Fibroblast of pulmonary artery (primary cell): ENCODE measurements around the gene LRP1B.

Experiments
- DNase-seq: peaks from one replicate; pipeline ENCODE4 v3.0.0-alpha.2; 2010; ENCODE audit warnings: low read depth
- H3K4me3 ChIP-seq: replicated peaks from 2 replicates; pipeline ENCODE4 v1.5.1; 2011; ENCODE audit warnings: low read depth, mild to moderate bottlenecking, control low read depth, low read length, moderate library complexity
- TF ChIP-seq, protein P1 (sequence below): IDR thresholded peaks from 2 replicates; pipeline ENCODE4 v1.5.1; 2011; ENCODE audit warnings: mild to moderate bottlenecking, control low read depth, low read length, inconsistent platforms; ENCODE audit errors: missing control alignments

The LRP1B gene

DNA sequence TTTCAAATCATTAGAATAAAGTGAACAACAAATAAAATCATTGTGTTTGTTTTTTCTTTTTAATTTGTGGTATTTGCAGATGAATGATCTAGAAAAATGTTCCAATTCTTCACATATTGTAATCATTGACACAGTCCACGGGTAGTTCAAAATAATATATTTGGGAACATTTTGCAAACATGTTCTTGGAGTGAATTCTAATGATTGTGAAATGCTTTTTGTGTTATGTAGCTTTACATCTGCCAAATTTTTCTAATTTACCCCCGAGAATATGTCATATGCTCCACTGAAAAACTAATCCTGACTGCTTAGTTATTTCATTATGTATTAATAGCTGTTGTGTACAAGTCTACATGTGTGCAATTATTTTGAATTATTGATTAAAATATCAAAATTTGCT, 1882.2 kb downstream of the LRP1B start:
- H3K4me3 ChIP-seq, result no peak overlapping the region
- TF ChIP-seq, protein P1, sequence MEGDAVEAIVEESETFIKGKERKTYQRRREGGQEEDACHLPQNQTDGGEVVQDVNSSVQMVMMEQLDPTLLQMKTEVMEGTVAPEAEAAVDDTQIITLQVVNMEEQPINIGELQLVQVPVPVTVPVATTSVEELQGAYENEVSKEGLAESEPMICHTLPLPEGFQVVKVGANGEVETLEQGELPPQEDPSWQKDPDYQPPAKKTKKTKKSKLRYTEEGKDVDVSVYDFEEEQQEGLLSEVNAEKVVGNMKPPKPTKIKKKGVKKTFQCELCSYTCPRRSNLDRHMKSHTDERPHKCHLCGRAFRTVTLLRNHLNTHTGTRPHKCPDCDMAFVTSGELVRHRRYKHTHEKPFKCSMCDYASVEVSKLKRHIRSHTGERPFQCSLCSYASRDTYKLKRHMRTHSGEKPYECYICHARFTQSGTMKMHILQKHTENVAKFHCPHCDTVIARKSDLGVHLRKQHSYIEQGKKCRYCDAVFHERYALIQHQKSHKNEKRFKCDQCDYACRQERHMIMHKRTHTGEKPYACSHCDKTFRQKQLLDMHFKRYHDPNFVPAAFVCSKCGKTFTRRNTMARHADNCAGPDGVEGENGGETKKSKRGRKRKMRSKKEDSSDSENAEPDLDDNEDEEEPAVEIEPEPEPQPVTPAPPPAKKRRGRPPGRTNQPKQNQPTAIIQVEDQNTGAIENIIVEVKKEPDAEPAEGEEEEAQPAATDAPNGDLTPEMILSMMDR, result no peak
- DNase-seq, result peak; percentile 56

DNA sequence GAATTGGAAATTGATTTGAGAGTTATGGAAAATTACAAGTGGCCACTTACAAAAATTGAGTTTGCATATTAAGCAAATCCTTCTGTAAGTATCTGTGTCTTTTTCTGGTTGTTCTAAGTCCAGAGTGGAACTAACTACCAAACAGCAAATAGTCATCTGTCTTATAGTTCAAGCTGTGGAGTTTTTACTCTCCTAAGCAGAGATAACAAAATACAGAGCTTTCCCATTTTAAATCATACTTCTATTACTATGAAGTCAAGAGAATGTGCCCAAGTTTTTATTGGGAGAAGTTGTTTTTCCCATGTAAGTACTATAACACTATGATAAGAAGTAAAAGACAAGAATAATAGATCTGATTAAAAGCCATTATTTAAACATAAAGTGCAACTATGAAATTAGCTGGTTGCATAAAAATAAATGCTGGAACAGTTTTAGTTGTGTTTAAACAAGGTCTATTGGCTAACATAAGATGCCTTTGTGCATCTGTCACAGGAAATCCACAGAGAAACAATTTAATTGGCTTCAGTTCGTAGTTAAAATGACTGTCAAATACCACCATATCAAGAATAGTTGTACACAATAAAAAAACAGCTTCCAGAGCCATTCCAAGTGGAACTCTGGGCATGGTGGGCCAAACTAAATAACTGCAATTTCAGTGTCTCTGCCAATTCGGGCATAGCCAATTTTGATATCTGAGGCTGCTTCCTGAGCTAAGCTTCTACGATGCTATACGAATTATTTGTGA, 1883.2 kb downstream of the LRP1B start:
- TF ChIP-seq, protein P1, result no peak
- peak; percentile 78 for DNase-seq
- H3K4me3 ChIP-seq, result no peak overlapping the region

DNA sequence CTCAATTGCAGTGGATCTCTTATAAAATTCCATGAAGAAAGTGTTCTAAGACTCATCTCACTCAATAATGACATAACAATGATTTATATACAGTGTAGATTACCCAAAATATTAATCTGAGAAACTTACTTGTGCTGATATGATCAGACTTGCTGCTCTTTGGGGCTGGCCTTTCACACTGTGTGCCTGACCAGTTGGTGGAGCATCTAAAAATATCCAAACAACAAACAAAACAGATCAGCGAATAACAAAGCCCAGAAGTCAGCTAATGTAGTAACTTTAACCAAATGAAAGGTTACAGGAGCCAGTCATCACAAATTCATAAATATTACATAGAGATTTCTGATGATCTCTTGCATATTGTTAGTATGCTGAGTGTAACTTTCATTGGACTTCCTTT, 1883.9 kb downstream of the LRP1B start:
- no peak overlapping the region for H3K4me3 ChIP-seq
- TF ChIP-seq, protein P1, result no peak
- no peak for DNase-seq

DNA sequence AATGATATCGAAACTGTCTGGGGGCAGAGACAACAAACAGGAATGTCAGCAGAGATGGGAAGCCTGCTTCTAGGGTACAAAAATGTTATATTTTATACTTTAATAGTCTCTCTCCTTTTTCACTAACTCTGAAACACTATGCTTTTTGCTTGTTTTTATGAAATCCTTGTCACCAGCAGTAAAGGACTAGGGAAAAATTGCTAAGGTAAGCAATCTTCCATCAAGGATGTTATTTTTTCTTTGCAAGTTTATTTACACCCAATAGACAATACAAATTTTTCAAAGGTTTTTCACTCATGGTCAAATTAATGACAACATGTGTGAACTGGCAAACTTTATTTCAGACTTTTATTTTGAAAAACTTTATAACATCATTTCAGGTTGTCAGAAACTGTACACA, 1884.8 kb downstream of the LRP1B start:
- TF ChIP-seq, protein P1, result no peak
- DNase-seq, result no peak
- H3K4me3 ChIP-seq, result no peak overlapping the region

DNA sequence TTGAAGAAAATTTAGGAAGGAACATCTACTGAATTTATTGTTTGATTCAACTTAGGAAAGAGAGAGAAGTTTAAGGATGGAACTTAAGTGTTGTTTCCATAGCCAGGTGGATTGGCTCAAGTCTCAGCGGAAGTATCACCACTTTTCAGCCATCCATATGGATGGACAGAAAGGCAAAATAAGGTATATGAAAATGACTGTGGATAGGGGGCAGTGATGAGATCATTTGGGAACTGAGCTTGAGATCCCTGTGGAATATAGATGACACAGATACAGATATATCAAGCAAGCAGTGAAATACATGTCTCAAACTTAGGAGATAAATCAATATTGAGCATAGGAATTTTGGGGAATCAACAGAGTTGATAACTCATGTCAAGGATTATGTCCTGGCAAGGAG, 1887.9 kb downstream of the LRP1B start:
- no peak for DNase-seq
- no peak overlapping the region for H3K4me3 ChIP-seq
- TF ChIP-seq, protein P1, result no peak

DNA sequence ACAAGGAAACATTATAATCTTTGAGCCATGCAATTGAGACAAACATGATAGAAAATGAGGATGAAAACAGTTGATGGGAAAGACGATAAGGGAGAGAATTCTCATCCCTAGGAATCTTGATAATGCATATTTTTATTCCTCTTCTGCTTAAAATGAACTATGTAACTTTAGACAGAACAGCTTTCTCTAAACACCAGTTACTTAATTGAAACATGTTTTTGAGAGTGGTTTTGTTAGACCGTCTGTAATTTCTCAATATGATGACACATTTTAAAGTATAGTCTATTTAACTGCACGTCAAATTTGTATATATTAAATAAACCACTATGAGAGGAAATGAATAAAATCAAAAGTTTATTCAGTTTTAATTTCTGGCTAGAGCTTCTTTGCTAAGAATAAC, 1896.7 kb downstream of the LRP1B start:
- no peak for DNase-seq
- TF ChIP-seq, protein P1, result no peak
- H3K4me3 ChIP-seq, result no peak overlapping the region

DNA sequence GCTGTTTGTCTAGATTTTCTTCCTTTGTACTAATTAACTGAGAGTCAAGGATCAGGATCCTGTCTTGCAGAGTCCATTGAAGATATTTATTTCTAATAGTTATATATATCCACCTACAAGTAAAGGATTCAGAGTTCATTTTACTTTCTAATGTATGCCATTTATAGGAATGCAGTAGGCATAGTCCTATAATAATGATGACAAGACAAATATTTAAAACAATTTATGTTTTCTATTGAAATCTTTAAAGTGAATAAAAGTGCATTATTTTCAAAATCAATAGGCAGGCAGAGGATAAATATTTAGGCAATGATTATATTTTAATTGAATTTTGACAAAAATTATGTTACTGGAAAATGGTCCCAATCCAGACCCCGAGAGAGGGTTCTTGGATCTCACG, 1919.9 kb downstream of the LRP1B start:
- H3K4me3 ChIP-seq, result no peak overlapping the region
- TF ChIP-seq, protein P1, result no peak
- no peak for DNase-seq
